Measurements from ENCODE around the gene KRTAP6-1. TPM values are rescaled to one million over a fixed set of nuclear protein-coding genes. Genes with fewer than 3 reads are reported as not detected.

KRTAP6-1 gene, protein sequence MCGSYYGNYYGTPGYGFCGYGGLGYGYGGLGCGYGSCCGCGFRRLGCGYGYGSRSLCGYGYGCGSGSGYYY
- not detected for total RNA-seq

DNA sequence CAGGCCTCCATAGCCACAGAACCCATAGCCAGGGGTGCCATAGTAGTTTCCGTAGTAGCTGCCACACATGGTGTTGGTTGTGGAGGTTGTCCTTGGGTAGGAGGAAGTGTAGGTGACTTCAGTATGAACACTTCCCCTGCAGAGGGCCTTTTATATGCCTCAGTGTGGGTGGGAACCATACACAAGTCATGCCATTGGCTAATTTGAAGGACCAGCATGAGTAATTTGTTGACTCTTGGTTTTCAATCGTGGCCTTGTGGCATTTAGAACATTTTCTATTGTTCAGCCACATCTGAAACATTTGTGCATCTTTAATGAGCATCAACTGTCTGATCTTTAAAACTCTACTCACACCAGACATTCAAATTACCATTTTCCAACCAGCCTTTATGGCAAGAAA lies at the start of gene KRTAP6-1:
Gene KRTAP6-1, minus strand, starts transcription at position 95 of the 400 bp plus-strand sequence. Its CDS starts 26 bp downstream, at position 69.
- no peaks in the 10 kb centered on the region for H3K27me3 Mint-ChIP-seq (ENCODE audit: low read depth)
- H3K4me1 Mint-ChIP-seq (ENCODE audit: low read depth) = no peaks in the 10 kb centered on the region
- H3K36me3 Mint-ChIP-seq (ENCODE audit: insufficient read depth in 2 of 2) = no peaks in the 10 kb centered on the region
- ATAC-seq (replicated peaks in 1 of 2) (no peak), DNase-seq (no peak)
- peaks cover 0 to 2% of the 10 kb centered on the region in 2 donors for H3K9me3 Mint-ChIP-seq
- no peak within 1 kb of the TSS for H3K4me3 Mint-ChIP-seq
- no peak within 1 kb of the TSS for H3K27ac Mint-ChIP-seq

DNA sequence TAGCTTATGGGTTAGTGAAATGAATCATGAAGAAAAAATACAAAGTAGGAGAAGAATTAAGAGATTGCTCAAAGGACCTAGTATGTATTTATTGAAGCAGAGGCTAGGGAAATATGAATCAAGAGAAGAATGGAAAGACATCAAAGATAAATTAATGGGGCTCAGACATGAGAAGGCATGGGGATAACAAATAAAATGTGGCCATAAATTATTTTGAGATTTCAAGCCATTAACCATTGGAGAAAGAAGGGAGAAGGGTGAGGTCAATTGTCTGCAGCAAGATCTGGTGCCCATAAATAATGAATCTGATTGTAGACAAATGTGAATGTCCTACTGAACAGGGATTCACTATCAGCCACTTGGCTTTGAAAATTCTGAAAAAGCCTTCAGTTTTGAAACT lies 39.2 kb upstream of the KRTAP6-1 start:
- no peaks in the 10 kb centered on the region for H3K36me3 Mint-ChIP-seq (ENCODE audit: insufficient read depth in 2 of 2)
- no peak for DNase-seq
- no peak overlapping the region for H3K27ac Mint-ChIP-seq
- no peak for ATAC-seq (replicated peaks in 1 of 2)
- no peaks in the 10 kb centered on the region for H3K27me3 Mint-ChIP-seq (ENCODE audit: low read depth)
- H3K9me3 Mint-ChIP-seq = peaks cover 0 to 2% of the 10 kb centered on the region in 2 donors
- no peak overlapping the region for H3K4me3 Mint-ChIP-seq
- H3K4me1 Mint-ChIP-seq (ENCODE audit: low read depth) = no peaks in the 10 kb centered on the region

DNA sequence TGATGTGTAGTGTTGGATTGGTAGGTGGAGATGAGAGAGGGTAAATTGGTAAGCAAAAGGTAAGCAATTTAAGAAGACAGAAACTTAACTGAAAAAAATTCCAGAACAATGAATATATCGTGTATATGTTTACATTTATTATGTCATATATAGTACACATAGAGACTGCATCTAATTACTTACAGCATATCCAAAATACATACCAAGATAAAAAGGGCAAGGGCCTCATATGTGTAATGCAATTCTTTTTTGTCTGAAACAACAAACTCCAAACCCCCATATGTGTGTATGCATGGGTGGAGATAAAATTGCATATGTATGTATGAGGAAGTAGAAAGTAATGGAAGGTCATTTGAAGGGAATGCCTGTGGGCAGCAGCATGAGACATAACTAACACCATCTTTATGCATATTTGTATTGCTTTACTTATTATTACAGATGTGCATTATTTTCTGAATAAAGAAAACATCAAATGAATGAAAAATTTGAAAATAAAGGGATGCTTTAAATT lies 33.2 kb upstream of the KRTAP6-1 start:
- ATAC-seq (replicated peaks in 1 of 2) (no peak), DNase-seq (no peak)
- H3K36me3 Mint-ChIP-seq (ENCODE audit: insufficient read depth in 2 of 2) = no peaks in the 10 kb centered on the region
- H3K27me3 Mint-ChIP-seq (ENCODE audit: low read depth) = no peaks in the 10 kb centered on the region
- H3K27ac Mint-ChIP-seq = no peak overlapping the region
- no peak overlapping the region for H3K4me3 Mint-ChIP-seq
- H3K9me3 Mint-ChIP-seq = peaks cover 2 to 5% of the 10 kb centered on the region in 2 donors
- H3K4me1 Mint-ChIP-seq (ENCODE audit: low read depth) = no peaks in the 10 kb centered on the region

DNA sequence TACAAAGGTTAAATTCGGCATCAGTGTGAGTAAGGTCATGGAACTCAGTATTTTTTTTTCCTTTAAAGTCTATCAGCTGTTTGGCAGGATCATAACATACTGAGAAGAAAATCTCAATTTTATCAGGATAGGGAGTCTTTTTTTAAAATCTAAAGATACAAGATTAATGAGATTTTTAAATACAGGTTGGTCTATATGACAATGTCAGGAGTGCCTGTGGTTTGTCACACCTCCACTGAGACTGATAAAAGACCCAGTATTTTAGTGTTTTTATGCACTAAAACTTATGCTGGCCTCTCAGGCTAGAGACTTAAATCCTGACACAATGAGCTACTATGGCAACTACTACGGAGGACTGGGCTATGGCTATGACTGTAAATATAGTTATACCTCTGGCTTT lies 28.8 kb upstream of the KRTAP6-1 start, which contains the start of gene KRTAP20-3:
Gene KRTAP20-3, plus strand, starts transcription at position 301 of the 400 bp plus-strand sequence.
- ATAC-seq (replicated peaks in 1 of 2) (no peak), DNase-seq (no peak)
- Mint-ChIP-seq H3K27ac (no peak within 1 kb of the TSS), H3K4me3 (no peak within 1 kb of the TSS), H3K4me1 (ENCODE audit: low read depth) (no peaks in the 10 kb centered on the region), H3K27me3 (ENCODE audit: low read depth) (no peaks in the 10 kb centered on the region), H3K9me3 (peaks cover 2 to 5% of the 10 kb centered on the region in 2 donors), H3K36me3 (ENCODE audit: insufficient read depth in 2 of 2) (no peaks in the 10 kb centered on the region)

DNA sequence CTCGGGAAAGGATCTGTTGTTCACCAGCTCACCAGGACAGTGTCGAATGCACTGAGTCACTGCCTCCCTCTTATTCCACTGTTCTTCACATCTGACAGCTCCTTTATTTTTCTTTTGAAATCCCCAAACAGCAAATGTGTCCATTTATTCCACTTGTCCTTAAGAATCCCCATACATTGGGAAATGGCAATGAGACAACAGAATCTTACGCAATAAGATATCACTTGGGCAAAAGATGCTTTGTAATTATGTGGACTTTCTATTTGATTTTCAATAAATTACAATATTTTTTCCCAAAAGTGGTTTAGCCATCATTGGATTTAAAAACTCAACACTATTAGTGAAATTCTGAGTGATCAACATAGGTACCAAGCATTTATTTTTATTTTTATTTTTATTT lies 25.0 kb upstream of the KRTAP6-1 start:
- Mint-ChIP-seq H3K9me3 (peaks cover 2% of the 10 kb centered on the region in 2 donors), H3K4me3 (no peak overlapping the region), H3K36me3 (ENCODE audit: insufficient read depth in 2 of 2) (no peaks in the 10 kb centered on the region), H3K4me1 (ENCODE audit: low read depth) (no peaks in the 10 kb centered on the region), H3K27me3 (ENCODE audit: low read depth) (no peaks in the 10 kb centered on the region), H3K27ac (no peak overlapping the region)
- no peak for ATAC-seq (replicated peaks in 1 of 2)
- DNase-seq = no peak

DNA sequence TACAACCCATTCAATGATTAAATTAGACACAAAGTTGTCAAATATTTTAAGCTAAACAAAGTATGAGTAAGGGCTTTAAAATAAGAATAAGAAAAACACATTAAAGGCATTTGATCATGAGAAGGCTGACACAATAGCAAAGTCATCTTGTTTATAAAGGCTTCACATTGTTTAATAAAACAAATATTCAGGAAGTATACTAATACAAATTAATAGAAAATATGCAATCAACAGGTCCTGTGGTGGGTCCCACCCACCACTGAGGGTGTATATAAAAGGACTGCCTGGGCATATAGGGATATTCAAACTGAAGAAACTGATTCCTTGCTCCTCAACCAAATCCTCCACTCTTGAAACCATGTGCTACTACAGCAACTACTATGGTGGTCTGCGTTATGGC lies 21.2 kb upstream of the KRTAP6-1 start, which contains the start of gene KRTAP20-2:
Gene KRTAP20-2, plus strand, starts transcription at position 301 of the 400 bp plus-strand sequence. Its CDS starts 58 bp downstream, at position 359.
- no peak for ATAC-seq (replicated peaks in 1 of 2)
- Mint-ChIP-seq H3K36me3 (ENCODE audit: insufficient read depth in 2 of 2) (no peaks in the 10 kb centered on the region), H3K27ac (no peak within 1 kb of the TSS), H3K4me3 (no peak within 1 kb of the TSS), H3K4me1 (ENCODE audit: low read depth) (no peaks in the 10 kb centered on the region), H3K9me3 (peaks cover 0 to 2% of the 10 kb centered on the region in 2 donors), H3K27me3 (ENCODE audit: low read depth) (no peaks in the 10 kb centered on the region)
- no peak for DNase-seq

DNA sequence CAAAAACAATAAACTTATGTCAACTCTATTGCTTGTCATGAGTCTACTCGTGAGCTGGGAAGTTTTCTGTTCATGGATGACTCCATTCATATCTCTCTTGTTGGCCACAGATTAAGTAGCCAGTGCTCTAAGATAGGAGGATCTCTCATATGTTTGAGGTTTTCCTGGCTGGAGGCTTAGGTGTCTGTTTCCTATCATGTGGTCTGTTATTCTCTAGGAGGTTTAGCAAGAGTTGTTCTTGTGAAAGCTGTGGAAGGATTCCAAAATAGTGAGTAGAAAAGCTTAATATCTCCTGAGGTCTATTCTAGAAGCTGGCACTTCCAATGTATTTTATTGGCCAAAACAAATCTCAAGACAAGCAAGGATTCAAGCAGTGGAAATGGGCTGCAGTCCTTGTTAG lies 15.5 kb upstream of the KRTAP6-1 start:
- H3K27me3 Mint-ChIP-seq (ENCODE audit: low read depth) = no peaks in the 10 kb centered on the region
- DNase-seq (no peak), ATAC-seq (replicated peaks in 1 of 2) (no peak)
- peaks cover 0 to 2% of the 10 kb centered on the region in 2 donors for H3K9me3 Mint-ChIP-seq
- H3K4me1 Mint-ChIP-seq (ENCODE audit: low read depth) = no peaks in the 10 kb centered on the region
- no peak overlapping the region for H3K4me3 Mint-ChIP-seq
- no peaks in the 10 kb centered on the region for H3K36me3 Mint-ChIP-seq (ENCODE audit: insufficient read depth in 2 of 2)
- H3K27ac Mint-ChIP-seq = no peak overlapping the region

DNA sequence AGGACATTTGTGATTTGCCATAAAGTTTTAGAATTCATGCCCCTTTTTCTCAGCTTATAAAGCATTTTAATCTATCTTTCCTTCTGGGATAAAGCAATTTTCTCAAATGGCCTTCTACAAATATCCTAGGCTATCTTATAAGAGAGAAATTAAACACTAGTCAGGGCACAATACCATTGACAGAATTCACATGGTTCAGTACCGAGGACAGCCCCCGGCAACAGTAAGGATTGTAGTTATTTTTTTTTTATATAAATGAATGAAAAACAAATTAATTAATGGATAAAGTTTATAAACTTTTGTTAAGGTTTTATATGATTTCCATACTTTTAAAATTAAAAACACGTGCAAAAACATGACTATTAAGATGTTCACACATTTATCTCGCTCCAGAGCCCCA lies 14.4 kb upstream of the KRTAP6-1 start:
- H3K27ac Mint-ChIP-seq = no peak overlapping the region
- H3K36me3 Mint-ChIP-seq (ENCODE audit: insufficient read depth in 2 of 2) = no peaks in the 10 kb centered on the region
- H3K27me3 Mint-ChIP-seq (ENCODE audit: low read depth) = no peaks in the 10 kb centered on the region
- no peaks in the 10 kb centered on the region for H3K4me1 Mint-ChIP-seq (ENCODE audit: low read depth)
- ATAC-seq (replicated peaks in 1 of 2) (no peak), DNase-seq (no peak)
- H3K4me3 Mint-ChIP-seq = no peak overlapping the region
- peaks cover 0 to 2% of the 10 kb centered on the region in 2 donors for H3K9me3 Mint-ChIP-seq

DNA sequence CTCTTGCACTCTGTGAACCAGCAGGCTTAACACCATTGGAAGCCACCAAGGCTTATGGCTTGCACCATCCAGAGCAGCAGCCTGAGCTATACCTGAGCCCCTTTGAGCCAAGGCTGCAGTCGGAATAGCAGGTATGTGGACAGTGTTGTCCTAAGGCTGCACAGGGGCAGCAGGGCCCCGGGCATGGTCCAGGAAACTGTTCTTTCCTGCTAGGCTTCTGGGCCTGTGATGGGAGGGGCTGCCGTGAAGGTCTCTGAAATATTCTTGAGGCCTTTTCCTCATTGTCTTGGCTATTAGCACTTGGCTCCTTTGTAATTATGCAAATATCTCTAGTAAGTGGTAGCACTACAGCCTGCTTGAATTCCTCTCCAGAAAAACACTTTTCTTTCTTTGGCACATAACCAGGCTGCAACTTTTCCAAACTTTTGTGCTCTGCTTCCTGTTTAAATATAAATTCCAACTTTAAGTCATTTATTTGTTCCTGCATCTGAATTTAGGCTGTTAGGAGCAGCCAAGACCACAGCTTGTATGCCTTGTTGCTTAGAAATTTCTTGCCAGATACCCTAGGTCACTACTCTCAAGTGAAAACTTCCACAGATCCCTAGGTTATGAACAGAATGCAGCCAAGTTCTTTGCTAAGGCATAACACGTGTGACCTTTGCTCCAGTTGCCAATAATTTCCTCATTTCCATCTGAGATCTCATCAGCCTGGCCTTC lies 11.9 kb upstream of the KRTAP6-1 start:
- no peaks in the 10 kb centered on the region for H3K4me1 Mint-ChIP-seq (ENCODE audit: low read depth)
- H3K27ac Mint-ChIP-seq = no peak overlapping the region
- DNase-seq = no peak
- no peak overlapping the region for H3K4me3 Mint-ChIP-seq
- no peaks in the 10 kb centered on the region for H3K27me3 Mint-ChIP-seq (ENCODE audit: low read depth)
- ATAC-seq (replicated peaks in 1 of 2) = no peak
- peaks cover 0 to 2% of the 10 kb centered on the region in 2 donors for H3K9me3 Mint-ChIP-seq
- H3K36me3 Mint-ChIP-seq (ENCODE audit: insufficient read depth in 2 of 2) = no peaks in the 10 kb centered on the region

DNA sequence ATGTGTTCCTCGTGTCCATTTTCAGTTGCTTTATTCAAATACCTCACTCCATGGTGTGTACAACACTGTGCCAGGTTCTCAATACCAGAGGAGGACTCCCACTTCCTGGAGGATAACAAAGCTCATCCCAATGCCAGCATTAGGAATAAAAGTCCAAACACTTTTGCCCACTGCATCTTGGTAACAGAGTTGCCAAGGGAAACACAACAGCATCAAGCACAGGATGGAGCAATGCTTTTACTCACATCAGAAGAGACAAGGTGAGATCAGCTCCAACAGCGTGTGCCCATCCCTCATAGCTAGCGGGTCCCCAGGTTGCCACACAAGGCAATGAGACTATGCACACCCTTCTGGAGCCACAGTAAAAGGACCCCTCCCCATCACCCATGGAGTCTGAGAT lies 9.6 kb upstream of the KRTAP6-1 start:
- no peak for DNase-seq
- Mint-ChIP-seq H3K4me1 (ENCODE audit: low read depth) (no peaks in the 10 kb centered on the region), H3K36me3 (ENCODE audit: insufficient read depth in 2 of 2) (no peaks in the 10 kb centered on the region), H3K27ac (no peak overlapping the region), H3K4me3 (no peak overlapping the region), H3K27me3 (ENCODE audit: low read depth) (no peaks in the 10 kb centered on the region), H3K9me3 (peaks cover 0 to 2% of the 10 kb centered on the region in 2 donors)
- ATAC-seq (replicated peaks in 1 of 2) = no peak

DNA sequence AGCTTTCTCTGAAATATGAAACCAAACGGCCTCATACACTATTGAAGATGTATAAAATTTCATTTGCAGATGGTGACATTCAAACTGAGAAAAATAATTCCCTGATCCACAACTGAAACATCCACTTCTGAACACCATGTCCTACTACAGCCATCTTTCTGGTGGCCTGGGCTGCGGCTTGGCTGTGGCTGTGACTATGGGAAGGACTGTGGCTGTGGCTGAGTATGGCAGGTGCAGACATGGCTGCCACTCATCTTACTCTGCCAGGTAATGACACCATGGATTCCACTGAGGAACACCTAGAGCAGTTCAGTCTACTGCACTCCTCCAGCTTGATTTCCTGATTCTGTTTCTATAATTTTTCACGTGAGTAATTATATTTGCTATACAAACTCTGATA lies 6.8 kb upstream of the KRTAP6-1 start, which contains the start of gene KRTAP20-4:
Gene KRTAP20-4, plus strand, starts transcription at position 106 of the 400 bp plus-strand sequence.
- H3K27me3 Mint-ChIP-seq (ENCODE audit: low read depth) = no peaks in the 10 kb centered on the region
- DNase-seq (no peak), ATAC-seq (replicated peaks in 1 of 2) (no peak)
- H3K27ac Mint-ChIP-seq = no peak within 1 kb of the TSS
- H3K4me3 Mint-ChIP-seq = no peak within 1 kb of the TSS
- H3K36me3 Mint-ChIP-seq (ENCODE audit: insufficient read depth in 2 of 2) = no peaks in the 10 kb centered on the region
- H3K4me1 Mint-ChIP-seq (ENCODE audit: low read depth) = no peaks in the 10 kb centered on the region
- H3K9me3 Mint-ChIP-seq = peaks cover 0 to 2% of the 10 kb centered on the region in 2 donors

DNA sequence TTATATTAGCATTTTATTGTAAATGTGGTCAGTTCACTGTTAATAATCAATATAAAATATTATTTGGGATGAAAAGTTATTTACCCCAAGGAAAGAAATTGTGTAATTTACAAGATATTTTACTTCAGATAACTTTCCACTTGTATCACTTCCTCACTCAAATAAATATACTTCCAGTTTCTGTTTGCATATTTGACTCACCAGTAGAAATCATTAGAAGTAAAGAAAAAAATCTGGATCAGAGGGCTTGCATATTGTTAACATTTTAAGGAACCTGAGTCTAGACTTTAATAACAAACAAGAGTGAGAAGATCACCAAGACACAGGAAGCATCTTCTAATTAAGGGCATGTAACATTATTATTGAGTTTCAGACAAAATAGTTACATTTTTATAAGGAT lies 6.3 kb upstream of the KRTAP6-1 start:
- no peak overlapping the region for H3K4me3 Mint-ChIP-seq
- H3K36me3 Mint-ChIP-seq (ENCODE audit: insufficient read depth in 2 of 2) = no peaks in the 10 kb centered on the region
- no peak overlapping the region for H3K27ac Mint-ChIP-seq
- ATAC-seq (replicated peaks in 1 of 2) = no peak
- H3K27me3 Mint-ChIP-seq (ENCODE audit: low read depth) = no peaks in the 10 kb centered on the region
- H3K9me3 Mint-ChIP-seq = peaks cover 0 to 2% of the 10 kb centered on the region in 2 donors
- DNase-seq = no peak
- H3K4me1 Mint-ChIP-seq (ENCODE audit: low read depth) = no peaks in the 10 kb centered on the region

DNA sequence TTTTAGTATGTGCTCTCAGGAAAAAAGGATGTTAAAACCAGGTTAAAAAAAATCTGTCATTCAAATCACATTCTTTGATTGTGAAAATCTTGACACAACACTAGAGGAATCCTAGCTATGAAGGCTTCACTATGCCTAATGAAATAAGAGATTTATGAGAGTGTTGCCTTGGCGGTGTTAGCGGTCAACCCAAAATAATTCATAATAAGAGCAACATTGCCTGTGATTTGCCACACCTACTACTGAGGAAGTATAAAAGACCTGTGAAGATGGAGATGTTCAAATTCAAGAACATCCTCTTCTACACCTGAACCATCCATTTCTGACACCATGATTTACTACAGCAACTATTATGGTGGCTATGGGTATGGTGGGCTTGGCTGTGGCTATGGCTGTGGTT lies 2.4 kb upstream of the KRTAP6-1 start, which contains the start of gene KRTAP20-1:
Gene KRTAP20-1, plus strand, starts transcription at position 301 of the 400 bp plus-strand sequence. Its CDS starts 30 bp downstream, at position 331.
- H3K36me3 Mint-ChIP-seq (ENCODE audit: insufficient read depth in 2 of 2) = no peaks in the 10 kb centered on the region
- ATAC-seq (replicated peaks in 1 of 2) = no peak

More for the DNA sequence above, 2.4 kb upstream of the KRTAP6-1 start, which contains the start of gene KRTAP20-1:
- H3K9me3 Mint-ChIP-seq = peaks cover 0 to 2% of the 10 kb centered on the region in 2 donors
- H3K27ac Mint-ChIP-seq = no peak within 1 kb of the TSS
- H3K27me3 Mint-ChIP-seq (ENCODE audit: low read depth) = no peaks in the 10 kb centered on the region
- DNase-seq = no peak
- H3K4me3 Mint-ChIP-seq = no peak within 1 kb of the TSS
- no peaks in the 10 kb centered on the region for H3K4me1 Mint-ChIP-seq (ENCODE audit: low read depth)

Measured in activated T-cell treated with anti-CD3 and anti-CD28 coated beads, Interleukin-2, amount 50 U/mL, for 72 hours (primary cell).